Retinal pigment epithelial cell (primary cell): Measurements from ENCODE around the gene RALB.
"Not testable (repeated sequence)": the region's sequence is repeated elsewhere in the genome, so short reads cannot be mapped to it uniquely, and the experiment has no call there.

Source experiments
- DNase-seq: peaks from one replicate; pipeline ENCODE4 v3.0.0-alpha.2; 2010; ENCODE audit warnings: low read depth
- H3K4me3 ChIP-seq: 2 replicates; pipeline ENCODE4 v1.5.1; 2011; ENCODE audit warnings: mild to moderate bottlenecking, low read length, control low read depth, moderate library complexity
- TF ChIP-seq, protein P1 (sequence below): conservative IDR thresholded peaks from 2 replicates; pipeline ENCODE4 v1.5.1; 2011; ENCODE audit warnings: low read depth, low read length, control low read depth, inconsistent platforms

Gene RALB

DNA sequence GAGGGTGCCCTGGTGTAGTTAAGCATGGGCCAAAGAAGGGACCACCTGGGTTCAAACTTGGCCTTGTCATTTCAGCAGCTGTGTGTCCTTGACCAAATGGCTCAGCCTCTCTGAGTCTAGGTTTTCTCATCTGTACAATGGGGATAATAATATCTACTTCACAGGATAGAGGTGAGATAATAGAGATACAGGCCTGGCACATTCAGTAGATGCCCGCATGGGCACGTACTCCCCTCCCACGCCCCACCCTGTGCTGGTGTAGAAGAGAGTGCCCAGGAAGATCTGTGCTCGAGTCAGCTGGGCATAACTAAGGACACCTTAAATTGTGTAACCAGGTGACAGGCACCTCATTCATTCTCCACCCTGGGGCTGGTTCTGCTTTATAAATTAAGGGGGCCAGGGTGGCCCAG lies 21.1 kb upstream of the RALB start:
- TF ChIP-seq, protein P1, sequence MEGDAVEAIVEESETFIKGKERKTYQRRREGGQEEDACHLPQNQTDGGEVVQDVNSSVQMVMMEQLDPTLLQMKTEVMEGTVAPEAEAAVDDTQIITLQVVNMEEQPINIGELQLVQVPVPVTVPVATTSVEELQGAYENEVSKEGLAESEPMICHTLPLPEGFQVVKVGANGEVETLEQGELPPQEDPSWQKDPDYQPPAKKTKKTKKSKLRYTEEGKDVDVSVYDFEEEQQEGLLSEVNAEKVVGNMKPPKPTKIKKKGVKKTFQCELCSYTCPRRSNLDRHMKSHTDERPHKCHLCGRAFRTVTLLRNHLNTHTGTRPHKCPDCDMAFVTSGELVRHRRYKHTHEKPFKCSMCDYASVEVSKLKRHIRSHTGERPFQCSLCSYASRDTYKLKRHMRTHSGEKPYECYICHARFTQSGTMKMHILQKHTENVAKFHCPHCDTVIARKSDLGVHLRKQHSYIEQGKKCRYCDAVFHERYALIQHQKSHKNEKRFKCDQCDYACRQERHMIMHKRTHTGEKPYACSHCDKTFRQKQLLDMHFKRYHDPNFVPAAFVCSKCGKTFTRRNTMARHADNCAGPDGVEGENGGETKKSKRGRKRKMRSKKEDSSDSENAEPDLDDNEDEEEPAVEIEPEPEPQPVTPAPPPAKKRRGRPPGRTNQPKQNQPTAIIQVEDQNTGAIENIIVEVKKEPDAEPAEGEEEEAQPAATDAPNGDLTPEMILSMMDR, result no peak
- DNase-seq, result no peak
- H3K4me3 ChIP-seq, result no peak overlapping the region

DNA sequence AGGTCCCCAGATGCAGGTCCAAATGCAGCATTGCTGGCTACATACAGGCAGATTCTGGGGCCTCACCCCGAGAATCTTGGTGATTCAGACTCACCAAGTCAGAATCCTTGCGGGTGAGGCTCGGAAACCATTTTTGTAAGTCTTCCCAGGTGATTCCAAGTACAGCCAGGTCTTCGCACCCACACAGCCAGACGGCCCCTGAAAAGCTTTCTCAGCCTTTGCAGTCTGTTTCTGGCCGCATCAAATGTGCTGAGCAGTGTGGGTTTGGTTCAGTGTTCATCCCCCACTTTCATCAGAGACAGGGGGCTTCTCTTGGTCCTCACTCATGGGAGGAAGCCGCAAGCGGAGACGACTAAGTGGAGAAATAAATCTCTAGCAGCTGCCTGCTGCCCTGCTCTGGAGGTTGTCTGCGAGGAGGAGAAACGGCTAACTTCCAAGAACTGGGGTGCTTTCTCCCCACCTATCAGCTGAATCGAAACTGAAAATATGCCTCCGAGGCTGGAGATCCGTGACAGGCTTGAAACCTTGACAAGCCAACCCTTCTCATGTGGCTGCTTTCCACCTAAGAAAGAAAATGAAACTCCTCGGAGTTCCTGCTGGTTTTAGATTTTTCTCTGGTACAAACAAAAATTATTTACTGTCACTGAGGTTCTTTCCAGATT lies 20.5 kb upstream of the RALB start:
- H3K4me3 ChIP-seq, result no peak overlapping the region
- DNase-seq, result no peak
- TF ChIP-seq, protein P1, result no peak

DNA sequence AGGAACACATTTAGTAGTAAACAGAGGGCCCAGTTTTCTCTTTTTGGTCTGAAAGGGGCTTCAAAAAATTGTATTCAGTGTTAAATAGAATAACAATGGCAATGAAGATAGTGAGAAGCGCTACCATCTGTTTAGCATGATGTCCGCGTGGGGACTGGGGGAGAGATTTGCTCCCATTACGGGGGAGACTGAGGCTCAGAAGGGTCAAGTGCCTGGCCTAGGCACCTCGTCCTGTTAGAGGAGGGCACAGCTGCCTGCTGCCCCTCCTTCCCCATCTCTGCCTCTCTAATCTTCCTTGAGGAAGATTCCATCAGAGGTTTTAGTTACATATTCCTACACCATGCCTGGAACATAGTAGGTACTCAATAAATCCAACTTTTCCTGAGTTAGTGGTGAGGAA lies 19.4 kb upstream of the RALB start:
- no peak overlapping the region for H3K4me3 ChIP-seq
- TF ChIP-seq, protein P1, result no peak
- DNase-seq, result no peak

DNA sequence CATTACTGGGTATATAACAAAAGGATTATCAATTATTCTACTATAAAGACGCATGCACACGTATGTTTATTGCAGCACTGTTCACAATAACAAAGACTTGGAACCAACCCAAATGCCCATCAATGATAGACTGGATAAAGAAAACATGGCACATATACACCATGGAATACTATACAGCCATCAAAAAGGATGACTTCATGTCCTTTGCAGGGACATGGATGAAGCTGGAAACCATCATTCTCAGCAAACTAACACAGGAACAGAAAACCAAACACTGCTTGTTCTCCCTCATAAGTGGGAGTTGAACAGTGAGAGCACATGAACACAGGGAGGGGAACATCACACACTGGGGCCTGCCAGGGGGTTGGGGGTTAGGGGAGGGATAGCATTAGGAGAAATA lies 17.5 kb upstream of the RALB start:
- not testable (repeated sequence) for DNase-seq

DNA sequence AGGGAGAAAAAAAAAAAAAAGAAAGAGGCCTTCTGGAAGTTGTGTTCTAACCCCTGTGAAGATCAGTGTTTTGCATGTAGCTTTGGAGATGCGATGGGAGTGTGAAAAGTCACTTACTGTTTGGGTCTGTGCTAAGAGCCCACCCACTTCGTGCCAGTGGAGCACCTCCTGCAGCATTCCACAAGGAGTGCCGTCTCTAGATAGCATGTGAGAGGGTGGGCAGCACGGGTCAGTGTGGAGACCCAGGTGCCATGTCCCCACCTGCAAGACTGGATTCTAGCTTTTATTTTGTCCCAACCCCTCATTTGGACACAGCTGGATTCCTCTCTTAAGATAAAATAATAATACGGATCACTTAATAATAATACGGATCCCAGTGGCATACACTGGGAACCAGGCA lies 17.0 kb upstream of the RALB start:
- TF ChIP-seq, protein P1, result no peak
- DNase-seq, result no peak
- H3K4me3 ChIP-seq, result no peak overlapping the region

More for the DNA sequence above, 17.5 kb upstream of the RALB start:
- H3K4me3 ChIP-seq, result not testable (repeated sequence)

DNA sequence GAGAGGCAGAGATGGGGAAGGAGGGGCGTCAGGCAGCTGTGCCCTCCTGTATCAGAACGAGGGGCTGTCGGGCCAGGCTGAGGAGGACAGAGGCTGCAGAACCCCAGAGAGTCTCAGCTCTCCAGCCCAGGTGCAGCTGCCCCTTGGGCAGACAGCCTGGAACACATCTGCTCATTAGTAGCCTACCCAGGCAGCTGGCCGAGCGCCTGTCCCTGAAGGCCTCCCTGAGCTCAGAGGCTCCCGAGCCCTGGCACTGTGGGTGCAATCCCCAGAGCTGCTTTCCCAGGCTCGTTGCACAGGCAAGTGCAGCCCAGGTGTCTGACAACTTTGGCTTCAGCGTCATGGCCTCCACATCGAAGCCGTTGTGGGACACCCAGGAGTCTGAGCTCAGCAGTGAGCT lies 16.3 kb upstream of the RALB start:
- TF ChIP-seq, protein P1, result no peak
- H3K4me3 ChIP-seq, result no peak overlapping the region
- no peak for DNase-seq

DNA sequence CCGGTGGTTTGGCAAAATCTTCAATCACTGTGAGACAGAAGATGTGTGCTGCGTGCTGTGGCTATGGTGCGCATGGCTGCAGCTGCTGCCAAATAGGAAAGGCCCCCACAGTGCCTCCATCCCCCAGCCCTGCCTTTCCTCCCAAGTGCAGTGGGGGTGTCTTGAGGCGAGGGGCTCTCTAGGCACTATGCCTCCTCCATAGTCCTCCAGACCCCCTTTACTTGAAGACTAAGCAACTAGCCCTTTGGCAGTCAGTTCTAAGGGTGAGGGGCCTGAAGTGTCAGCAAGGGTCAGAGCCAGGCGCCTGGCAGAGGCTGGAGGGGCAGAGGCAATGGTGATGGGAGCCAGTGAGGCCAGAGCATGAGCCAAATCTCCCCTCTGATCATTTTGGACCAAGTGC lies 15.9 kb upstream of the RALB start:
- no peak overlapping the region for H3K4me3 ChIP-seq
- DNase-seq, result no peak
- TF ChIP-seq, protein P1, result no peak
